GM12878 (cell line): ENCODE data around the gene ALDH1L1. TPM values are rescaled to one million over a fixed set of nuclear protein-coding genes. Genes with fewer than 3 reads are reported as not detected.

Experiments used
- ATAC-seq: fragments of 200-7000 bp; cut with Tn5 transposase; 3 replicates; pipeline ENCODE4 v1.9.1; 2020; ENCODE audit warnings: mild to moderate bottlenecking, moderate library complexity
- BruUV-seq: library from RNA; stranded (reverse); fragments of 400-500 nt; replicated peaks from 2 replicates; lab custom pipeline; 2021; lab: Mats Ljungman, UMichigan
- CTCF ChIA-PET: fragments of 300-600 bp; sonication (Branson Sonifier 250); formaldehyde crosslinking; extraction: SDS; loops from one replicate; lab custom pipeline; 2021; ENCODE audit warnings: inconsistent platforms; lab: Yijun Ruan, JAX
- POLR2A ChIA-PET: fragments of 350-600 bp; formaldehyde crosslinking; extraction: SDS; loops from one replicate; lab custom pipeline; 2021; ENCODE audit warnings: inconsistent platforms; lab: Charles Lee
- RAD21 ChIA-PET: fragments of 300-600 bp; sonication (Branson Sonifier 250); formaldehyde crosslinking; loops from one replicate; lab custom pipeline; 2023; ENCODE audit warnings: antibody characterized with exemption; ENCODE audit not compliant: unreplicated experiment; lab: Charles Lee
- SMC1A ChIA-PET: fragments of 300-600 bp; sonication (Branson Sonifier 250); formaldehyde crosslinking; loops from one replicate; lab custom pipeline; 2023; ENCODE audit not compliant: unreplicated experiment, uncharacterized antibody; lab: Charles Lee
- DNase-seq: peaks from one replicate; pipeline ENCODE4 v3.0.0-alpha.2; 2011; ENCODE audit warnings: low read depth, low spot score
- FAIRE-seq: peaks from 3 replicates; lab custom pipeline; 2011; peaks lifted over from hg19 to GRCh38; lab: Jason Lieb, UNC
- H2AFZ ChIP-seq: 2 replicates; pipeline ENCODE4 v1.6.0; 2011; ENCODE audit warnings: low read depth, low read length, control low read depth; ENCODE audit not compliant: control insufficient read depth
- H3K27ac ChIP-seq: 2 replicates; pipeline ENCODE4 v1.5.1; 2011; ENCODE audit warnings: control low read depth; ENCODE audit not compliant: control insufficient read depth, insufficient read depth
- H3K27me3 ChIP-seq, 2 experiments: replicated peaks in 1 of 2; 2 replicates each; pipeline versions ENCODE4 v1.6.0 to v1.6.1; 2011; ENCODE audit warnings: low read length in 1 of 2; ENCODE audit not compliant: control insufficient read depth in 2 of 2, insufficient read depth in 2 of 2
- H3K36me3 ChIP-seq, 2 experiments: 2 replicates each; pipeline ENCODE4 v1.5.1; 2011; ENCODE audit warnings: low read length in 1 of 2; ENCODE audit not compliant: control insufficient read depth in 2 of 2, insufficient read depth in 2 of 2
- H3K4me1 ChIP-seq: 2 replicates; pipeline ENCODE4 v1.6.1; 2011; ENCODE audit warnings: mild to moderate bottlenecking, low read length, moderate library complexity, mixed read lengths; ENCODE audit not compliant: control insufficient read depth, insufficient read depth
- H3K4me2 ChIP-seq: 2 replicates; pipeline ENCODE4 v1.6.0; 2011; ENCODE audit warnings: control low read depth; ENCODE audit not compliant: control insufficient read depth, insufficient read depth
- H3K4me3 ChIP-seq: fragments of 200-600 bp; sonication (generic); 2 replicates; pipeline ENCODE4 v1.5.1; 2016
- H3K79me2 ChIP-seq: 2 replicates; pipeline ENCODE4 v1.6.0; 2011; ENCODE audit warnings: low read length; ENCODE audit not compliant: control insufficient read depth, insufficient read depth
- H3K9ac ChIP-seq: 2 replicates; pipeline ENCODE4 v1.8.0; 2011; ENCODE audit warnings: low read length, control low read depth, mixed read lengths; ENCODE audit not compliant: control insufficient read depth, insufficient read depth
- H3K9me3 ChIP-seq: replicated peaks from 3 replicates; pipeline ENCODE4 v1.5.1; 2011; ENCODE audit warnings: mild to moderate bottlenecking, low read length; ENCODE audit not compliant: control insufficient read depth, insufficient read depth
- H4K20me1 ChIP-seq: 2 replicates; pipeline ENCODE4 v1.6.0; 2011; ENCODE audit not compliant: control insufficient read depth, insufficient read depth
- BHLHE40 ChIP-seq, 2 experiments: fragments of 450-650 bp in 1 of 2; IDR thresholded peaks; 2 replicates each; pipeline ENCODE4 v1.6.1; 2011 to 2017; ENCODE audit warnings: low read depth in 2 of 2, borderline replicate concordance in 1 of 2, improper control_type of control experiment in 1 of 2, low read length in 1 of 2, mild to moderate bottlenecking in 1 of 2
- BMI1 ChIP-seq: fragments of 450-650 bp; IDR thresholded peaks from 2 replicates; pipeline ENCODE4 v1.6.1; 2016; ENCODE audit warnings: mild to moderate bottlenecking, moderate library complexity, borderline replicate concordance
- BRCA1 ChIP-seq: IDR thresholded peaks from 2 replicates; pipeline ENCODE4 v1.6.1; 2011; ENCODE audit warnings: low read depth, low read length, improper control_type of control experiment
- IKZF1 ChIP-seq: fragments of 450-650 bp; conservative IDR thresholded peaks from 2 replicates; pipeline ENCODE4 v1.6.1; 2017; ENCODE audit warnings: antibody characterized with exemption, mild to moderate bottlenecking
- IKZF2 ChIP-seq, 2 experiments: fragments of 450-650 bp; IDR thresholded peaks; 2 replicates each; pipeline ENCODE4 v1.6.1; 2017; ENCODE audit warnings: mild to moderate bottlenecking in 2 of 2, moderate library complexity in 2 of 2
- JUNB ChIP-seq: IDR thresholded peaks from 2 replicates; pipeline ENCODE4 v1.6.1; 2016; ENCODE audit warnings: antibody characterized with exemption, mild to moderate bottlenecking
- MEF2A ChIP-seq: IDR thresholded peaks from 2 replicates; pipeline ENCODE4 v1.6.1; 2011; ENCODE audit warnings: low read depth, mild to moderate bottlenecking, low read length, moderate library complexity; ENCODE audit not compliant: insufficient read depth
- TCF3 ChIP-seq: IDR thresholded peaks from 2 replicates; pipeline ENCODE4 v1.6.1; 2012; ENCODE audit warnings: low read depth, mild to moderate bottlenecking, low read length, borderline replicate concordance; ENCODE audit not compliant: insufficient read depth
- WRNIP1 ChIP-seq: IDR thresholded peaks from 2 replicates; pipeline ENCODE4 v1.6.1; 2011; ENCODE audit warnings: low read depth, low read length, improper control_type of control experiment, borderline replicate concordance
- ZNF207 ChIP-seq: fragments of 450-650 bp; IDR thresholded peaks from 2 replicates; pipeline ENCODE4 v1.6.1; 2014; ENCODE audit warnings: antibody characterized with exemption, mild to moderate bottlenecking, borderline replicate concordance
- ZNF274 ChIP-seq: IDR thresholded peaks from one replicate; pipeline ENCODE4 v1.8.0; 2011; ENCODE audit not compliant: insufficient read length, insufficient read depth
- WGBS: methylation state at CpG from one replicate; pipeline ENCODE4 v1.1.6; 2016; ENCODE audit warnings: low lambda C conversion rate; ENCODE audit not compliant: insufficient replicate concordance, insufficient coverage; ENCODE audit errors: missing lambda C conversion rate; 5-methylcytosine and 5-hydroxymethylcytosine counted together
- in situ Hi-C: fragments of 300-500 bp; cut with MboI; formaldehyde crosslinking; loops from 9 replicates; pipeline ENCODE4 v1.14.3; 2018; ENCODE audit warnings: mixed read lengths
- intact Hi-C: fragments of 100-400 bp; cut with micrococcal nuclease; formaldehyde crosslinking; loops from one replicate; pipeline ENCODE4 v1.14.2; 2022; ENCODE audit not compliant: unreplicated experiment
- polyA plus RNA-seq, 11 experiments: library from polyadenylated mRNA; depleted of rRNA in 4 of 11; unstranded in 6 of 11; stranded (reverse) in 5 of 11; fragments of >200 nt; fragmentation: Nextera tagmentation in 4 of 11; fragmentation: Illumina TruSeq in 1 of 11; extraction: Ambion mirVana in 4 of 11; extraction: Trizol in 1 of 11; gene quantifications; 1 replicate in 1 of 11; 2 replicates in 10 of 11; pipeline versions ENCODE4 v1.2.1 to v1.2.3, GENCODE V29; 2011 to 2016; ENCODE audit warnings: inconsistent platforms in 2 of 11, missing spikeins in 2 of 11, low read depth in 1 of 11
- total RNA-seq, 4 experiments: library from RNA; depleted of rRNA in 3 of 4; stranded (reverse); fragments of >200 nt in 3 of 4; fragmentation: Illumina TruSeq in 1 of 4; extraction: Trizol in 1 of 4; gene quantifications; 2 replicates each; pipeline versions ENCODE4 v1.2.1 to v1.2.3, GENCODE V29; 2013 to 2021
- TF ChIP-seq, protein P1 (sequence below): fragments of 450-650 bp; formaldehyde crosslinking; IDR thresholded peaks from 2 replicates; pipeline ENCODE4 v1.4.0; 2022; ENCODE audit warnings: mild to moderate bottlenecking, moderate library complexity

The ALDH1L1 gene
- total and polyA plus RNA-seq, 10 of the 15 experiments (the other 5 are each of a cell fraction or from before 2014, with no cell fraction given), result 0.04 to 18.2 (median 0.45) TPM

DNA sequence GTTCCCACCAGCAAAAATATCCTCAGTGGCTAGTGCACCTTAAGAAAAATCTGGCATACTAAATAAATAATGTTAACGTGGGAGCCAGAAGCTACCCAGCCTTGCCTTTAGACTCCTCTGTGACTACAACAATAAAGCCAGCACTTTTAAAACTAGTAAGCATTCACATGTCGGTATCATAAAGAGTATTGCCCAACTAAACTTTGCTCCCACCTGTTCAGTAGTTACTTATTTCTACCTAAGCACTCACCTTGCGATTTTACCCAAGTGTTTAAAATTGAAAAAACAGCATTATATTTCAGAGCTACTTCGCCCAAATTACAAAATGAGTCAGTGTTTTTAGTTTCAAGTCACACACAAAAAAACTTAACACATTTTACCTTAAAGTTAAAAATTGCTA, 12.8 kb downstream of the ALDH1L1 start:
- FAIRE-seq (no peak), ATAC-seq (no peak), DNase-seq (no peak)
- Histone ChIP-seq H3K4me3 (no peak overlapping the region), H3K27me3 (no peaks in the 10 kb centered on the region), H4K20me1 (no peaks in the 10 kb centered on the region), H3K4me1 (no peaks in the 10 kb centered on the region), H2AFZ (no peak overlapping the region), H3K9me3 (no peaks in the 10 kb centered on the region), H3K4me2 (no peak overlapping the region), H3K27ac (no peak overlapping the region), H3K79me2 (no peaks in the 10 kb centered on the region), H3K36me3 (no peaks in the 10 kb centered on the region), H3K9ac (no peak overlapping the region)
- WGBS, result 39% methylated on average over 4 of the region's 4 CpGs
- POLR2A ChIA-PET, result no interaction called here
- RAD21 ChIA-PET, result interaction anchor here (1.1 kb wide), 1 partner anchor 30 kb away, joined by 4 read pairs; no protein-coding TSS in a partner anchor
- intact Hi-C loops (no loop called here), in situ Hi-C loops (no loop called here)
- CTCF ChIA-PET, result interaction anchor here (0.7 kb wide), 1 partner anchor 31 kb away, joined by 3 read pairs; no protein-coding TSS in a partner anchor
- BruUV-seq, result no TSS peak
- SMC1A ChIA-PET, result no interaction called here
- TF ChIP-seq JUNB, result no peak
- TF ChIP-seq, protein P1, sequence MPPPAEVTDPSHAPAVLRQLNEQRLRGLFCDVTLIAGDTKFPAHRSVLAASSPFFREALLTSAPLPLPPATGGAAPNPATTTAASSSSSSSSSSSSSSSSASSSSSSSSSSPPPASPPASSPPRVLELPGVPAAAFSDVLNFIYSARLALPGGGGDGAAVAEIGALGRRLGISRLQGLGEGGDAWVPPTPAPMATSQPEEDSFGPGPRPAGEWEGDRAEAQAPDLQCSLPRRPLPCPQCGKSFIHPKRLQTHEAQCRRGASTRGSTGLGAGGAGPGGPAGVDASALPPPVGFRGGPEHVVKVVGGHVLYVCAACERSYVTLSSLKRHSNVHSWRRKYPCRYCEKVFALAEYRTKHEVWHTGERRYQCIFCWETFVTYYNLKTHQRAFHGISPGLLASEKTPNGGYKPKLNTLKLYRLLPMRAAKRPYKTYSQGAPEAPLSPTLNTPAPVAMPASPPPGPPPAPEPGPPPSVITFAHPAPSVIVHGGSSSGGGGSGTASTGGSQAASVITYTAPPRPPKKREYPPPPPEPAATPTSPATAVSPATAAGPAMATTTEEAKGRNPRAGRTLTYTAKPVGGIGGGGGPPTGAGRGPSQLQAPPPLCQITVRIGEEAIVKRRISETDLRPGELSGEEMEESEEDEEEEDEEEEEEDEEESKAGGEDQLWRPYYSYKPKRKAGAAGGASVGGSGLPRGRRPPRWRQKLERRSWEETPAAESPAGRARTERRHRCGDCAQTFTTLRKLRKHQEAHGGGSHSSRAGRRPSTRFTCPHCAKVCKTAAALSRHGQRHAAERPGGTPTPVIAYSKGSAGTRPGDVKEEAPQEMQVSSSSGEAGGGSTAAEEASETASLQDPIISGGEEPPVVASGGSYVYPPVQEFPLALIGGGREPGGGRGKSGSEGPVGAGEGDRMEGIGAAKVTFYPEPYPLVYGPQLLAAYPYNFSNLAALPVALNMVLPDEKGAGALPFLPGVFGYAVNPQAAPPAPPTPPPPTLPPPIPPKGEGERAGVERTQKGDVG (CRISPR knock-in tag), result no peak

DNA sequence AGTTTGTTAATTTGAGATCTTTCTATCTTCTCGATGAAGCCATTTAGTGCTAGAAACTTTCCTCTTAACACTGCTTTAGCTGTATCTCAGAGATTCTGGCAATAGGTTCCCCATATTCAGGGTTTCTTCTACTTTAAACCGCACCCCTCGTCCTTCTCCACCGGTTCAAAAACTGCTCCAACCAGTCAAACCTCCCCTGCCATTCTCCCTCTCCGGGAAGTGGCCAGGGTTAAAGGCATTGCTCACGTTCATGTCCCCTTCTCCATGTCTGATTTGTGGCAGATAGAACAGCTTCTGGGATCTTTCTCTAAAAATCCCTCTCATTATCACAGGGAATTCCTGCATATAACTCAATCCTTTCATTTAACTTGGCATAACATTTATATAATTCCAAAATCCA, 14.4 kb downstream of the ALDH1L1 start:
- FAIRE-seq (no peak), DNase-seq (no peak), ATAC-seq (no peak)
- Histone ChIP-seq H3K9me3 (no peaks in the 10 kb centered on the region), H2AFZ (no peak overlapping the region), H3K4me3 (no peak overlapping the region), H3K27ac (no peak overlapping the region), H3K27me3 (no peaks in the 10 kb centered on the region), H3K9ac (no peak overlapping the region), H4K20me1 (no peaks in the 10 kb centered on the region), H3K4me1 (no peaks in the 10 kb centered on the region), H3K36me3 (no peaks in the 10 kb centered on the region), H3K4me2 (no peak overlapping the region), H3K79me2 (no peaks in the 10 kb centered on the region)
- SMC1A ChIA-PET, result no interaction called here
- intact Hi-C loops (no loop called here), in situ Hi-C loops (no loop called here)
- RAD21 ChIA-PET, result no interaction called here
- POLR2A ChIA-PET, result no interaction called here
- 13% methylated on average over 6 of the region's 6 CpGs for WGBS
- BruUV-seq, result no TSS peak
- CTCF ChIA-PET, result no interaction called here
- TF ChIP-seq TCF3 (no peak), BRCA1 (no peak), BMI1 (no peak), BHLHE40 (IDR thresholded peaks at IDR 0.05; ENCODE audit: borderline replicate concordance in 1 of 2, low read depth in 2 of 2, low read length in 1 of 2) (no peak), ZNF274 (no peak), ZNF207 (no peak), IKZF2 (IDR thresholded peaks at IDR 0.05) (no peak), WRNIP1 (no peak), IKZF1 (no peak), MEF2A (no peak)
